CD4-positive, alpha-beta T cell treated with Interleukin-4 for 1 hour (primary cell): ENCODE data around the gene NINJ2.

Experiments used
- DNase-seq, 2 donors: peaks; one replicate each; pipeline ENCODE4 v3.0.0-alpha.2; 2020 to 2022

The NINJ2 gene

GRCh38 chr12:546265-546919 lies 116.9 kb downstream of the NINJ2 start:
- DNase-seq = no peak

DNA sequence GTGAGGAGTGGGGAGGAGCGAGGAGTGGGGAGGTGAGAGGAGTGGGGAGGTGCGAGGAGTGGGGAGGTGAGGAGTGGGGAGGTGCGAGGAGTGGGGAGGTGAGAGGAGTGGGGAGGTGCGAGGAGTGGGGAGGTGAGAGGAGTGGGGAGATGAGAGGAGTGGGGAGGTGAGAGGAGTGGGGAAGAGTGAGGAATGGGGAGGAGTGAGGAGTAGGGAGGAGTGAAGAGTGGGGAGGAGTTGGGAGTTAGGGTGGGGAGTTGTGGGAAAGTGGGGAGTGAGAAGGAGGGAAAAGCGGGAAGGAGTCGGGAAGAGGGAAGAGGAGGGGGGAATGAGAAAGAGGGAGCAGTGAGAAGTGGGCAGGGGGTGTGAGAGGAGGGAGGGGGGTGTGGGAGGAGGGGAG lies 117.4 kb downstream of the NINJ2 start:
- no peak for DNase-seq

DNA sequence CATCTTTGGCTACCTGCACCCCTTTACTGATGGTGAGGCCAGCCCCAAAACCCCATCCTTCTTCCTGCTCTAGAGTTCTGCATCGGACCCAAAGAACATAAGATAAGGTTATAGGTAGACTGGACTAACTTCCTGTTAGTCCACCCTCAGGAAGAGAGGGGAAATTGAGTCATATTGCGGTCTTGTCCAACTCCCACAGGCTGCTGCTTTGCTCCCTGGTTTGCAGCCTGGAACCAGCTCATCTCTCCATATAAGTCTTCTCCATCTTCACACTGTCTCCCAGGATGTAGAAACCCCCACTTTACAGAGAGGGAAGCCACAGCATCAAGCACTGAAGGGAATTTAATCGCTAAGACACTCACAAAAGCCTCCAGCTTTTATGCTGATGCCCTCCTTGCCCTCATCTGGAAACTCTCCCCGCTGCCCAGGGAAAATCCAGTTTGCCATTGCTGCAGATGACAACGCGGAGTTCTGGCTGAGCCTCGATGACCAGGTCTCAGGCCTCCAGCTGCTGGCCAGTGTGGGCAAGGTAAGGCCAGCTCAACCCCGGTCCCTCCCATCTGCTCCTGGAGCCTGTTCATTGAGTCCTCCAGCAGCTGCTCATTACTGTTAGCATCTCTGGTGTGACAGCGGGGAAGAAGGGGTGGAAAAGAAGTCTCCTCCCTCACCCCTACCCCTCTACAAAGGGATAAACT lies 118.2 kb downstream of the NINJ2 start:
- no peak for DNase-seq

DNA sequence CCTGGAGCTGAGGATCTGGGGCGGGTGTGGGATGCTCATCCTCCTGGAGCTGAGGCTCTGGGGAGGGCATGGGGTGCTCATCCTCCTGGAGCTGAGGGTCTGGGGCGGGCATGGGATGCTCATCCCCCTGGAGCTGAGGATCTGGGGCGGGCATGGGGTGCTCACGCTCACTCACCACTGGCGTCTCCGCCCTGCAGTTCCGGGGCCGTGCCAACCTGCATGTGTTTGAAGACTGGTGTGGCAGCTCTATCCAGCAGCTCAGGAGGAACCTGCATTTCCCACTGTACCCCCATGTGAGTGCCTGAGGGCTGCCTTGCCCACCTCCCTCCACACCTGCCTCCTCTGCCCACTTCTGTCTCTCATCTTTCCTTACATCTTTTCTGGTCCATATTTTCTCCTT lies 119.1 kb downstream of the NINJ2 start:
- DNase-seq = no peak

- DNase-seq = no peak
These were observed 120.2 kb downstream of the NINJ2 start for GRCh38 chr12:543114-543451.

DNA sequence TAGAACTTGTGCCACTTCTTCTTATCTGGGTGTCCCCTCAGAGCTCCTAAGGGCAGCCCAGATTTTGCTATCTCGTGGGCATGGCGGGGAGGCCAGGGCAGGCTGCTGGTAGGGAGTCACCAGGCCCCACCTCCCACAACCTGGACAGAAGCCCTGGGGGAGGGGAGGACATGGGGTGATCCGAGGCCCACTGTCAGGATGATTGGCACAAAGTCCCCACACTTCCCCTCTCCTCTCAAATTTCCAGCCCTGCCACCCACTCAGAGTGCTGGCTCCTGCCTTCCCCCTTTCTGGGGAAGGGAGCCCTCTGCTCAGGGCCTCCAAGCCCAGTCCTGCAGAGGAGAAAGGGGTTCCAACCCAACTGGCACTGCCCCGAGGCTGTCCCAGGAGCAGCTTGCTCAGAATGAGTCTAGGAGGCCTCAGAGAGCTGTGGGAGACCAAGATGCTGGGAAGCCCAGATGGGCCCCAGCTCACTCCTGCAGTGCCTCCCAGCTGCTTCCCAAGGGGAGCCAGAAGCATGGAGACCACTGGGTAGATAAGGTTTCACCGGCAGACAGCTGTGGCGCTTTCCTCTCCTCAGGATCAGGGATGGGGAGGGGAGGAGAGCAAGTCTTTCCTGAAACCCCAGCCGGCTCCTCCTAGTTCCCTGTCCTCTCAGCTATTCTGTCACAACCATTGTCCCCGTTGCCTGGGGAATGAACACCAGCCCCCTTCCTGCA lies 120.7 kb downstream of the NINJ2 start:
- no peak for DNase-seq

GRCh38 chr12:541676-542324 lies 121.4 kb downstream of the NINJ2 start:
- DNase-seq = no peak

- no peak for DNase-seq
These were observed 123.5 kb downstream of the NINJ2 start for GRCh38 chr12:539540-540310.

DNA sequence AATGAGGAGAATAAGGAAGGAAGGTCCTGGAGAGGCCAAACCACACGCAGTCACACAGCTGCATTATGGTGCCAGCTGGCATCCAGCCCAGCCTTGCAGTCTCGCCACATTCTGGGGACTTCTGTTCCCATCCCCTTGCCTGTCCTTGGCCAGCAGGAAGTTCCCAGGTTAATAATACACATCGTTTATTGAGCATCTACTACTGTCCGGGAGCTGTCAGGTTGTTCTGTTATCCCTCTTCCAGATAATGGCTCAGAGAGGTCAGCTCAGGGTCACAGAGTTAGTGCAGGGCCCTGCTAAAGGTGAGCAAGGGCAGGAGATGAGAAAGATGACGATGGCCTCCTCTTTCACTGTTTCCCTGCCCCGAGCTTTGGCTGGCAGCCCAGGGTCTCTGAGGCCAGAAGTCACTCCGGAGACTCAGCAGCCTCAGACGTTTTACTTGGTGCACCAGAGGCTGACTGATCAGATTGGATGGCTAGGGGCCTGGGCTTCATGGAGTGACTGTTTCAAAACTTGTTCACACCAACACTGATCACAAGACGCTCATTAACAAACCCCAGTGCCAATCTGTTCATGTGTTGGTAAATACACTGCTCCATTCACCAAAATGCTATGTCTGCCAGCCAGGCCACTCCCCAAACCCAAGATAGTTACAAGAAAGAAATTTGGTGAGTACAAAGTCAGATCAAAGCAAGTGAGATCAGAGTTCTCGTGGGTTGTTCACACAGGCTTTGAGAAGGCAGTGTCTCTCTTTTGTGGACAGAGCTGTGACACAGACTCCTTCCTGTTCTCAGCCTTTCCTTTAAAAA lies 124.3 kb downstream of the NINJ2 start:
- DNase-seq = peak; percentile 71 to 78

GRCh38 chr12:537772-538171 lies 125.5 kb downstream of the NINJ2 start:
- DNase-seq = no peak

DNA sequence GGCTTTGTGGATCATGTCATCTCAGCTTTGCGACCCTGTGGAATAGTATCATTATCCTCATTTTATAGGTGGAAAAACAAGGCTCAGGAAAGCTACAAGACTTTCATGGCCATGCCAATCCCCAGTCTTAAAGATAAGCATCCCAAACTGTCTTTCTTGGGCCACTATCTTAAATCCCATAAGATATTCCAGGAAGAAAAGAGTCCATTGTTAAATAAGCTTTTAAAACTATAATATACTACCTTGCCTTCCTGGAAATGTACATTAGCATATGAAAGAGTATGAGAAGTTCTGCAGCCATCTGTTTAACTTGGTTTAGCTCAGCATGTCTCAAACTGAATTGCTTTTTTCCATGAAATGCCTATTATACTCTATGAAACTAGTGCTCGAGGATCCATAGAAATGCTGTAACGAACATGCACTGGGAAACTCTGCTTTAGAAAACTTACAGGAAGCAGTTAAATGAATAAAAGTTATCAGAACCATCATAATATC lies 126.4 kb downstream of the NINJ2 start:
- no peak for DNase-seq

- DNase-seq = no peak
These were observed 127.8 kb downstream of the NINJ2 start for GRCh38 chr12:535396-535795.

DNA sequence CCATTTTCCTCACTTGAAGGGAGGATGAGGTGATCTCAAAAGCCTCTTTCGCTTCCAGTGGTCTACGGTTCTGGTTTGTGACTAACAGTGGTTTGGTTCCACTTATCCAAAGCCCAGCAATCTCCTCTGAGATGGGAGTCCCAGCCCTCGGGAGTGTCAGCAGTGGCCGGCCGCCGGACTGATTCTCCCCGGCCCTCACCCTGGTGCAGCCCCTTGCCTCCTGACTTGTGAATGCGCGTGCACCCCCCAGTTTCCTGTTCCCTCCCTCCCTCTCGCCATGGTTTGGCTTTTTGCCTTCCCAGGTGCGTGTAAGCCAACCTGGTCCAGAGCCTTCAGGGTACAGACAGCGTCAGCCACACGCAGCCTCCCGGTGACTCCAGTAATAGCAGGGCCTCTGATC lies 129.0 kb downstream of the NINJ2 start:
- no peak for DNase-seq

- no peak for DNase-seq
These were observed 129.5 kb downstream of the NINJ2 start for GRCh38 chr12:533718-534117.

DNA sequence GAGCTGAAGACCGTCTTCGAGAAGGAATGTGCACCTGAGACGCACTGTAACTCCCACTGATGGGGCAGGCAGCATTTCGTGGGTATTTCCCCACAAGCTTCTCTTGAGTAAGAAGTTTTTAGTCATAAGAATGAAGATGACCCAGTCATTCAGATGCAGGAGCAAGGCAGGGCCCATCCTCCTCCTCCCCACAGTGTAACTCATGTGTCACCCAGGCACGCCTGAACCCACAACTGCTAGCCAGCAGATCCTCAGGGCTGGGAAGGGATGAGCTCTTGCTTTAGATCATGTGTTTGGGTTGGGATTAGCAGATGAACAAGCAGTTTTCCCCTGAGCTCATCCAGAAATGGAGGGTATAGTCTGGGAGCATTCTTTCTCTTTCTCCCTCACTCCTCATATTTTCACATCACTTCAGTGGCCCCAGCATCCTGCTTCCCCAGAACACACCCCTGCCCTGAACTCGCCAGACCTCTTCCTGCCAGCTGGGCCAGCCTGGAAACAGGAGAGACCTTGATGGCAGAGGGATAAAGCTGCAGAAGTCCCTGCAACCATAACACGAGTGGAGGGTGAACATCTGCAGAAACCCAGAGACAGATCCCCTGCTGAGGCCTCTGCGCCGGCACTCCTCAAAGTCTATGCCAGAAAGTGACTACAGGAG lies 130.2 kb downstream of the NINJ2 start:
- DNase-seq = no peak

DNA sequence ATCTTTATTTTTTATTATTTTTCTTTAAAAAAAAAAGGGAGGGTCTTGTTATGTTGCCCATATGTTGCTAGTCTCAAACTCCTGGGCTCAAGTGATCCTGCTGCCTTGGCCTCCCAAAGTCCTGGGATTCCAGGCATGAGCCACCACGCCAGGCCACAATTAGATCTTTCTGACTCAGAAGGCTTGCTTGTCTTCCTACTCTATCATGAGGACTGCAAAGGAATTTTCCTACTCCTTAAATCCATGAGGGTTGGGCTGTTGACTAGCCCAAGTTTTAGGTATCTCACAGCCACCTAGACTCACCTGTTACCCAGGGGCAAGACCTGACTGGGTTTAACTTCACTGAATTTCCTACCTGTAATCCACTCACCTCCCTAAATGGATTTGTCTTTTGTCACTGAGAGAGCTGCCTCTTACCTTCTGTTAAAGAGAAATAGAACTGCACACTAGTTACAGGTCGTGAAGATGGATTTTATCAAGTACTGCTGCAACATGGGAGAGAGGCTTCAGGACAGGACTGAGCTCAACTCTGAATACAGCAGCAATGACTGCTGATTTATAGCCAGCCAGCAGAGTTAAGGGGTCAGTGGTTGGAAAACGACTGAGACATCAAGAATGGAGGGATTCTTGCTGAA lies 131.2 kb downstream of the NINJ2 start:
- DNase-seq = no peak

GRCh38 chr12:530821-531220 lies 132.4 kb downstream of the NINJ2 start:
- no peak for DNase-seq

- DNase-seq = no peak
These were observed 132.9 kb downstream of the NINJ2 start for GRCh38 chr12:530308-530707.

GRCh38 chr12:527729-528128 lies 135.5 kb downstream of the NINJ2 start:
- no peak for DNase-seq

DNA sequence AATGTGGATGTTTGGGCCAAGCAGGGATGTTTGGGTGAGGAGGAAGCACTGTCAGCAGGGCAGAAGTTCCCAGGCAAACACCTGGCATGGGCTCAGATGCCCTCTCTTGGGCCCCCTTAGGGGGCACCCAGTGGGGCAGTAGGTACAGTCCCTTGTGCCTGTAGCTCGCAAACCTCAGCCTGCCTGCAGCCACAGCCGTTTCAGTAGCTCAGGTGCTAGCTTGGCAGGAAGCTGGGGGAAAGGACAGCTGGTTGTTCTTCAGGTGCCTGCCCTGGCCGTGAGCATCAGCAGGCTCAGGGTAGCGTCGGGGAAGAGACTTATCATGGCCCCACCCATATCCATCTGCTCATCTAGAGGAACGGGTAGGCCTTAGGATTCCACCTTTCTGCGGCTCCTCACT lies 136.0 kb downstream of the NINJ2 start:
- DNase-seq = no peak

DNA sequence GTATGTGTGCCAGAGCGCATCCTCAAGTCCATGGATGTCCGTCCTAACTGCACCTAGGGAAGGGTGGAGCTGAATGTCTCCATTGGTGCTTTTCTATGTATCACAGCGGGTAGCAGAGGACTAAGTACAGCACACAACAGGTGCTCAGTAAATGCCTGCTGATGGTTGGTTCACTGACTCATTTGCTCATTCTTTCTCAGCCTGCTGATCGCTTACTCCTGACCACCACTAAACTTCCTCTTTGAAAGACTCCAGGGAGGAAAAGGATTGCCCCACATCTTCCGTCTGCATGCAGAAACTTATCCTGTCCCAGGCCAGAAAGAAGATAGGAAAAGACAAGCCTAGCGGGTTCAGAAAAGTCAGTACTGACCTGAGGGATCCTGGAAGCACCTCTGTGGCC lies 137.2 kb downstream of the NINJ2 start:
- no peak for DNase-seq
